HL-60 (cell line): ENCODE data around the gene LRP10.

ENCODE experiments used
- GABPA ChIP-seq: IDR thresholded peaks from 2 replicates; pipeline ENCODE4 v1.6.1; 2012; ENCODE audit warnings: low read depth
- POLR2AphosphoS5 ChIP-seq: IDR thresholded peaks from 2 replicates; pipeline ENCODE4 v1.6.1; 2012; ENCODE audit warnings: low read depth
- REST ChIP-seq: IDR thresholded peaks from 2 replicates; pipeline ENCODE4 v1.6.1; 2012; ENCODE audit warnings: low read depth; ENCODE audit not compliant: insufficient replicate concordance

GRCh38 chr14:22846811-22847307 is 24.7 kb upstream of the LRP10 start:
- no peak for TF ChIP-seq REST
- no peak for TF ChIP-seq POLR2AphosphoS5
- TF ChIP-seq GABPA, result no peak
